ENCODE results near the gene PTPN5.

- no peak for TF ChIP-seq CTCF (conservative IDR thresholded peaks at IDR 0.05; ENCODE audit: low read length)
- TF ChIP-seq EZH2phosphoT487 (IDR thresholded peaks at IDR 0.05; ENCODE audit: borderline replicate concordance, low read depth, low read length): no peak
Measured at GRCh38 chr11:18771266-18772035, 20.1 kb downstream of the PTPN5 start.
